PC-9 (cell line): ENCODE measurements around the gene IFRD2. TPM values are rescaled to one million over a fixed set of nuclear protein-coding genes. Genes with fewer than 3 reads are reported as not detected.

Experiments used
- BruUV-seq: library from RNA; stranded (reverse); fragments of 400-500 nt; replicated peaks from 2 replicates; lab custom pipeline; 2021; lab: Mats Ljungman, UMichigan
- CTCF ChIA-PET: fragments of 300-600 bp; sonication (Branson Sonifier 250); formaldehyde crosslinking; loops from one replicate; lab custom pipeline; 2022; ENCODE audit warnings: antibody characterized with exemption; lab: Charles Lee
- POLR2A ChIA-PET: fragments of 300-600 bp; sonication (Branson Sonifier 250); formaldehyde crosslinking; loops from one replicate; lab custom pipeline; 2022; ENCODE audit warnings: antibody characterized with exemption; ENCODE audit not compliant: unreplicated experiment; lab: Charles Lee
- DNase-seq, 2 experiments: peaks; one replicate each; pipeline versions ENCODE4 v3.0.0 to v3.0.0-alpha.2; 2015 to 2022; ENCODE audit warnings: mixed read lengths in 1 of 2
- H2AFZ ChIP-seq: fragments of 200-600 bp; sonication (generic); 2 replicates; pipeline ENCODE4 v1.8.1; 2017; ENCODE audit warnings: antibody characterized with exemption
- H3F3A ChIP-seq: fragments of 200-600 bp; sonication (generic); 2 replicates; pipeline ENCODE4 v1.8.1; 2017; ENCODE audit warnings: antibody characterized with exemption, mild to moderate bottlenecking, low read depth; ENCODE audit not compliant: insufficient read depth
- H3K27ac ChIP-seq: fragments of 200-600 bp; sonication (generic); 2 replicates; pipeline ENCODE4 v1.6.1; 2016; ENCODE audit warnings: mixed run types
- H3K27me3 ChIP-seq: fragments of 200-600 bp; sonication (generic); 2 replicates; pipeline ENCODE4 v1.6.1; 2016; ENCODE audit warnings: low read depth, mixed run types; ENCODE audit not compliant: insufficient read depth
- H3K36me3 ChIP-seq: fragments of 200-600 bp; sonication (generic); 2 replicates; pipeline ENCODE4 v1.6.1; 2016; ENCODE audit warnings: low read depth, mixed run types
- H3K4me1 ChIP-seq: fragments of 200-600 bp; sonication (generic); replicated peaks from 2 replicates; pipeline ENCODE4 v1.6.1; 2016; ENCODE audit warnings: mixed run types; ENCODE audit not compliant: insufficient read depth
- H3K4me2 ChIP-seq: fragments of 200-600 bp; sonication (generic); 2 replicates; pipeline ENCODE4 v1.6.1; 2017; ENCODE audit warnings: mixed run types
- H3K4me3 ChIP-seq: fragments of 200-600 bp; sonication (generic); 2 replicates; pipeline ENCODE4 v1.6.1; 2016; ENCODE audit warnings: mixed run types
- H3K79me2 ChIP-seq: fragments of 200-600 bp; sonication (generic); 2 replicates; pipeline ENCODE4 v1.6.1; 2017; ENCODE audit warnings: low read depth, mixed run types
- H3K9me2 ChIP-seq: fragments of 200-600 bp; sonication (generic); 2 replicates; pipeline ENCODE4 v1.8.1; 2017; ENCODE audit warnings: mild to moderate bottlenecking; ENCODE audit not compliant: insufficient read depth
- H3K9me3 ChIP-seq: fragments of 200-600 bp; sonication (generic); 2 replicates; pipeline ENCODE4 v1.8.1; 2016; ENCODE audit warnings: low read depth; ENCODE audit not compliant: insufficient read depth
- H4K20me1 ChIP-seq: fragments of 200-600 bp; sonication (generic); 2 replicates; pipeline ENCODE4 v1.8.1; 2017; ENCODE audit not compliant: insufficient read depth
- CTCF ChIP-seq: fragments of 200-600 bp; sonication (generic); conservative IDR thresholded peaks from 2 replicates; pipeline ENCODE4 v1.6.1; 2017; ENCODE audit warnings: mixed run types, antibody characterized with exemption, mild to moderate bottlenecking, moderate library complexity
- EZH2 ChIP-seq: fragments of 200-600 bp; sonication (generic); IDR thresholded peaks from 2 replicates; pipeline ENCODE4 v1.8.0; 2017; ENCODE audit warnings: antibody characterized with exemption, low read depth
- intact Hi-C: fragments of 100-400 bp; cut with micrococcal nuclease; formaldehyde crosslinking; loops from one replicate; pipeline ENCODE4 v1.10.0; 2022; ENCODE audit not compliant: unreplicated experiment
- total RNA-seq: library from RNA; stranded (reverse); gene quantifications from 2 replicates; pipeline ENCODE4 v1.2.3, GENCODE V29; 2021

The IFRD2 gene
- total RNA-seq, 1 experiment from 2014 or later: 93.1 TPM

- POLR2A ChIA-PET: interaction anchor here (0.6 kb wide), 1 partner anchor 272 kb away, joined by 3 read pairs; the partner anchor contains the start of gene HEMK1
These were observed 5.2 kb upstream of the IFRD2 start for GRCh38 chr3:50297384-50297775.

GRCh38 chr3:50296721-50297383 lies 4.6 kb upstream of the IFRD2 start:
- Histone ChIP-seq H3K36me3 (no peaks in the 10 kb centered on the region), H3K4me2 (no peak overlapping the region), H3K27ac (no peak overlapping the region), H3K79me2 (peaks cover 12% of the 10 kb centered on the region), H3K4me3 (no peak overlapping the region), H4K20me1 (no peaks in the 10 kb centered on the region), H3K4me1 (peaks cover 26% of the 10 kb centered on the region), H2AFZ (no peak overlapping the region), H3K27me3 (no peaks in the 10 kb centered on the region), H3K9me3 (no peaks in the 10 kb centered on the region), H3F3A (peaks cover 9% of the 10 kb centered on the region; the same call in 1 of the 2 replicates), H3K9me2 (no peaks in the 10 kb centered on the region)
- no peak for DNase-seq
- intact Hi-C loops: no loop called here
- POLR2A ChIA-PET: no interaction called here
- BruUV-seq: no TSS peak
- TF ChIP-seq CTCF (no peak), EZH2 (no peak)
- CTCF ChIA-PET: no interaction called here

More at GRCh38 chr3:50297384-50297775, 5.2 kb upstream of the IFRD2 start:
- Histone ChIP-seq H3K4me2 (no peak overlapping the region), H3K4me1 (peaks cover 26% of the 10 kb centered on the region), H3K9me2 (no peaks in the 10 kb centered on the region), H3K4me3 (no peak overlapping the region), H4K20me1 (no peaks in the 10 kb centered on the region), H3K36me3 (no peaks in the 10 kb centered on the region), H2AFZ (no peak overlapping the region), H3K27ac (no peak overlapping the region), H3K27me3 (no peaks in the 10 kb centered on the region), H3F3A (peaks cover 9% of the 10 kb centered on the region; the same call in 1 of the 2 replicates), H3K79me2 (0 out of 2 replicates have a peak, but pooled peaks cover 10% of the 10 kb centered on the region), H3K9me3 (no peaks in the 10 kb centered on the region)
- no TSS peak for BruUV-seq
- DNase-seq: no peak
- CTCF ChIA-PET: no interaction called here
- intact Hi-C loops: no loop called here
- no peak for TF ChIP-seq EZH2
- no peak for TF ChIP-seq CTCF

- Histone ChIP-seq H3K4me1 (peaks cover 29% of the 10 kb centered on the region), H3K9me3 (no peaks in the 10 kb centered on the region), H2AFZ (no peak overlapping the region), H4K20me1 (no peaks in the 10 kb centered on the region), H3K9me2 (no peaks in the 10 kb centered on the region), H3F3A (peaks cover 9% of the 10 kb centered on the region; the same call in 1 of the 2 replicates), H3K79me2 (peaks cover 22% of the 10 kb centered on the region), H3K4me2 (no peak overlapping the region), H3K27me3 (no peaks in the 10 kb centered on the region), H3K4me3 (no peak overlapping the region), H3K27ac (no peak overlapping the region), H3K36me3 (no peaks in the 10 kb centered on the region)
- intact Hi-C loops: no loop called here
- DNase-seq: no peak
- TF ChIP-seq CTCF (no peak), EZH2 (no peak)
- BruUV-seq: no TSS peak
- ChIA-PET POLR2A (no interaction called here), CTCF (no interaction called here)
These were observed 3.6 kb upstream of the IFRD2 start for GRCh38 chr3:50295553-50296431.
